ENCODE measurements around the gene PKDREJ.

PKDREJ gene

DNA sequence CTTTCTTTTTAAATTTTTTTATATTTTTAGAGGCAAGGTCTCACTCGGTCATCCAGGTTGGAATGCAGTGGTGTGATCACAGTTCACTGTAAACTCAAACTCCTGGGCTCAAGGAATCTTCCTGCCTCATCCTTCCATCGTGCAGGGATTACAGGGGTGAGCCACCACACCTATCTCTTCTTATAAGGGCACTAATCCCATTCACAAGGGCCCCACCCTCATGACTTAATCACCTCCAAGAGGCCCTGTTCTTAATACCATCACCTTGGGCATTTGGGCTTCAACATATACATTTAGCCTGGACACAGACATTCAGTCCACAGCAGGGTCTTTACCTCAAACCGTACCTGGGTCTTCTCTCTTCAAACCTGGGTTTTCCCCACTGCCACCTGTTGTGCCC is 29.0 kb upstream of the PKDREJ start:
- Mint-ChIP-seq H3K27me3 (no peaks in the 10 kb centered on the region), H3K4me3 (no peak overlapping the region), H3K9me3 (peaks cover 5% of the 10 kb centered on the region), H3K27ac (peak overlapping the region; percentile 69), H3K36me3 (peaks cover 28% of the 10 kb centered on the region), H3K4me1 (peaks cover 75% of the 10 kb centered on the region)
- no peak for ATAC-seq

DNA sequence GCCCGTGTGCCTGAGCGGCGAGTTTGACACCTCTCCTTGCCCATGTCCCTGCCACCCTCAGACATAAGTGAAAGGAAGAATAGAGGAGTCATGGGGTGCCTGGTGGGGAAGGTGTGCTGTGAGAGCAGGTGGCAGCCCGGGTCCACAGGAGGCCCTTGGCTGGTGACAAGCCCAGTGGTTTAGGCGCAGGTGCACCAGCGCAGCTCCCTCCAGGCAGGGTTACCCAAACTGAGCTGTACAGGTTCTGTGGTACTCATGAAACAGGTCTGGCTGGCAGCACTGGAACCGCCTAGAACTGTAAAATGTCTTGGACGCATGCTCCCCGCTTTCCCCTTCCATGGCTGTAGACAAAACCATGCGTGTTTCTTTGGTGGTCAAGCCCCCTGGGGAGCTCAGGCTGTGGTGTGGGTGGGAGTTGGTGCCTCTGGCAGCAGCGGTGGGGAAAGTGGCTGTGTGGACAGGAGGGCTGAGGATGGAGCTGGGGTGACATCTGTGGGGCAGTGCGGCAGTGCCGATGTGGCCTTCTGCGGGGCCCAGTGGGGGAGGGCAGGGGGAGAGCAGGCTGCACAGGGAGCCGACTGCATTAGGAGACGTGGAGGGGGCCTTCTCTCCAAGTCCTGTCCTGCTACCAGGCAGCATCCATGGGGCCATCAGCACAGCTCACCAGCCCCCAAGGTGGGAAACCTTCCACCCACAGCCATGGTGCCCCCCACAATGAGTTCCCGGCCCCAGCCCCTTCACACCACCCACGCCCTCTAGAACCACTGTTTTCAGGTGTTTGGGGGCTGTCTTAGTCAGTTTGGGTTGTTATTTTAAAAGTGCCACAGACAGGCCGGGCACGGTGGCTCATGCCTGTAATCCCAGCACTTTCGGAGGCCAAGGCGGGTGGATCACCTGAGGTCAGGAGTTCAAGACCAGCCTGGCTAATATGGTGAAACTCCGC is 28.0 kb upstream of the PKDREJ start:
- no peak overlapping the region for H3K4me3 Mint-ChIP-seq
- H3K27me3 Mint-ChIP-seq: no peaks in the 10 kb centered on the region
- H3K4me1 Mint-ChIP-seq: peaks cover 80% of the 10 kb centered on the region
- H3K27ac Mint-ChIP-seq: peak overlapping the region; percentile 28
- no peak for ATAC-seq
- peaks cover 33% of the 10 kb centered on the region for H3K36me3 Mint-ChIP-seq
- peaks cover 5% of the 10 kb centered on the region for H3K9me3 Mint-ChIP-seq

- no peak for ATAC-seq
- H3K4me3 Mint-ChIP-seq: no peak overlapping the region
- peak overlapping the region; percentile 28 for H3K27ac Mint-ChIP-seq
- peaks cover 76% of the 10 kb centered on the region for H3K4me1 Mint-ChIP-seq
- H3K9me3 Mint-ChIP-seq: peaks cover 5% of the 10 kb centered on the region
- H3K36me3 Mint-ChIP-seq: peaks cover 37% of the 10 kb centered on the region
- no peaks in the 10 kb centered on the region for H3K27me3 Mint-ChIP-seq
Measured at GRCh38 chr22:46290121-46290842, 27.1 kb upstream of the PKDREJ start.

GRCh38 chr22:46289244-46289891 is 26.2 kb upstream of the PKDREJ start:
- peaks cover 71% of the 10 kb centered on the region for H3K4me1 Mint-ChIP-seq
- peaks cover 5% of the 10 kb centered on the region for H3K9me3 Mint-ChIP-seq
- peak overlapping the region; percentile 93 for H3K27ac Mint-ChIP-seq
- ATAC-seq: no peak
- no peak overlapping the region for H3K4me3 Mint-ChIP-seq
- H3K27me3 Mint-ChIP-seq: no peaks in the 10 kb centered on the region
- peaks cover 38% of the 10 kb centered on the region for H3K36me3 Mint-ChIP-seq

GRCh38 chr22:46288846-46289243 is 25.7 kb upstream of the PKDREJ start:
- no peak for ATAC-seq
- Mint-ChIP-seq H3K4me1 (peaks cover 68% of the 10 kb centered on the region), H3K4me3 (peak overlapping the region; percentile 86), H3K27ac (peak overlapping the region; percentile 93), H3K36me3 (peaks cover 43% of the 10 kb centered on the region), H3K9me3 (peaks cover 5% of the 10 kb centered on the region), H3K27me3 (no peaks in the 10 kb centered on the region)

- Mint-ChIP-seq H3K27me3 (no peaks in the 10 kb centered on the region), H3K4me1 (peaks cover 61% of the 10 kb centered on the region), H3K4me3 (peak overlapping the region; percentile 86), H3K27ac (peak overlapping the region; percentile 93), H3K36me3 (peaks cover 44% of the 10 kb centered on the region), H3K9me3 (peaks cover 5% of the 10 kb centered on the region)
- ATAC-seq: peak; percentile 87
Measured at GRCh38 chr22:46287873-46288751, 25.0 kb upstream of the PKDREJ start.

DNA sequence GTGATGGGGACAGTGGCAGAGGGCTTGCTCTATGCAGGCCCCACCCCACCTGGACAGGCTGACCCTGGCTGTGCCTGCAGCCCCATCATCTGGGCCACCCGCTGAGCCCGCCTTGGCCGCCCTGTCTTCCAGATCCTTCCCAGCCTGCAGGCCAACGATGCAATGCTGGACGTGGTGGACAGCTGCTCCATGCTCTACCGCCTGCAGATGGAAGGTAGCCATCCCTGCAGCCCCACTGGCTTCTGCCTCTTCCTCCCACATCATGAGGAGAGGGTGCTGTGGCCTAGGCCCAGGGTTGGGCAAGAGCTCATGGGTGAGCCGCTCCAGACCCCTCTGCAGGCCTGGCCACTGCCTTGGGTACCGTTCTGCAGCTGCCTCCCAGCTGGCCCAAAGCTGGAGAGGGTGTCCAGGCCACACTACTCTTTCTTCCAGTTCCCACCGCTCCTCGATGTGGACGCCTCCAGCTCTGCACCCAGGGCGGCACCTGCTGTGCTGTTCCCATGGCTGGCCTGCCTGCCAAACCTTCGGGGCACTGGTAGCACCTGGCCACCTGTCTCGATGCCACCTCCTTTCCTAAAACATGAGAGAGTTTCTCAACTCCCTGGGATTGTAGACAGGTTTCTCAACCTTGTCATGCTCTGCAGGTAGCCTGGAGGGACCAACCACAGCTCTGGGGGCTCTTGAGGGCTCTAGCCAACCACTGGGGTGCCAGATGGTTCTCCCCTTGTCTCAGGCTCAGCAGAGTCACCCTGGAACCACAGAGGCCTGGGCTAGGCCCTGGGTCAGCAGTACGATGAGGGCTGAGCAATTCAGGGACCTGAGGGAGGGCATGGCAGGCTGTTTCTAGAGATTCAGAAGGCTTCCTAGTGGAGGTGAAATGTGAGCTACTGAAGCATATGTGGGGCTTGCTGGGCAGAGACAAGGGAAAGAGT is 24.1 kb upstream of the PKDREJ start:
- Mint-ChIP-seq H3K36me3 (peaks cover 40% of the 10 kb centered on the region), H3K4me3 (peak overlapping the region; percentile 86), H3K9me3 (peaks cover 1% of the 10 kb centered on the region), H3K27ac (peak overlapping the region; percentile 93), H3K4me1 (peaks cover 52% of the 10 kb centered on the region), H3K27me3 (no peaks in the 10 kb centered on the region)
- ATAC-seq: no peak

GRCh38 chr22:46286006-46286405 is 22.9 kb upstream of the PKDREJ start:
- H3K9me3 Mint-ChIP-seq: no peaks in the 10 kb centered on the region
- no peak overlapping the region for H3K27ac Mint-ChIP-seq
- H3K27me3 Mint-ChIP-seq: no peaks in the 10 kb centered on the region
- H3K36me3 Mint-ChIP-seq: peaks cover 41% of the 10 kb centered on the region
- no peak for ATAC-seq
- peaks cover 62% of the 10 kb centered on the region for H3K4me1 Mint-ChIP-seq
- H3K4me3 Mint-ChIP-seq: no peak overlapping the region

GRCh38 chr22:46281866-46282678 is 18.9 kb upstream of the PKDREJ start:
- H3K36me3 Mint-ChIP-seq: peaks cover 46% of the 10 kb centered on the region
- ATAC-seq: no peak
- no peaks in the 10 kb centered on the region for H3K9me3 Mint-ChIP-seq
- peaks cover 46% of the 10 kb centered on the region for H3K4me1 Mint-ChIP-seq
- no peak overlapping the region for H3K4me3 Mint-ChIP-seq
- no peaks in the 10 kb centered on the region for H3K27me3 Mint-ChIP-seq
- no peak overlapping the region for H3K27ac Mint-ChIP-seq

GRCh38 chr22:46280999-46281623 is 18.0 kb upstream of the PKDREJ start:
- Mint-ChIP-seq H3K4me3 (no peak overlapping the region), H3K4me1 (peaks cover 36% of the 10 kb centered on the region), H3K9me3 (no peaks in the 10 kb centered on the region), H3K27me3 (no peaks in the 10 kb centered on the region), H3K27ac (peak overlapping the region; percentile 58), H3K36me3 (peaks cover 43% of the 10 kb centered on the region)
- peak; percentile 76 for ATAC-seq

- H3K9me3 Mint-ChIP-seq: no peaks in the 10 kb centered on the region
- H3K27me3 Mint-ChIP-seq: no peaks in the 10 kb centered on the region
- peak overlapping the region; percentile 58 for H3K27ac Mint-ChIP-seq
- peaks cover 32% of the 10 kb centered on the region for H3K4me1 Mint-ChIP-seq
- no peak overlapping the region for H3K4me3 Mint-ChIP-seq
- H3K36me3 Mint-ChIP-seq: peaks cover 48% of the 10 kb centered on the region
- ATAC-seq: no peak
Measured at GRCh38 chr22:46280063-46280817, 17.1 kb upstream of the PKDREJ start.

Data from stimulated activated memory B cell treated with anti-CD40 and anti-IgM and Interleukin-4, amounts not matched to agents 10 μg/mL and 1 μg/mL and 100 μg/mL, for 72 hours (primary cell).